Dendritic cell treated with granulocyte-macrophage colony-stimulating factor and Interleukin-4, amounts not matched to agents 40 ng/mL and 50 ng/mL, for 4 days (primary cell): ENCODE measurements around the gene FAM241A.
"Not testable (repeated sequence)": the region's sequence is repeated elsewhere in the genome, so short reads cannot be mapped to it uniquely, and the experiment has no call there.

Source experiments
- H3K27ac Mint-ChIP-seq: one replicate; pipeline ENCODE4 v1.8.0; 2022; ENCODE audit warnings: mild to moderate bottlenecking, mixed read lengths
- H3K27me3 Mint-ChIP-seq: one replicate; pipeline ENCODE4 v1.8.0; 2022; ENCODE audit warnings: mild to moderate bottlenecking, mixed read lengths
- H3K36me3 Mint-ChIP-seq: one replicate; pipeline ENCODE4 v1.8.0; 2022; ENCODE audit warnings: low read depth, mixed read lengths
- H3K4me1 Mint-ChIP-seq: one replicate; pipeline ENCODE4 v1.8.0; 2022; ENCODE audit warnings: low read depth, mixed read lengths
- H3K4me3 Mint-ChIP-seq: one replicate; pipeline ENCODE4 v1.8.0; 2022; ENCODE audit warnings: mild to moderate bottlenecking, moderate library complexity, mixed read lengths
- H3K9me3 Mint-ChIP-seq: one replicate; pipeline ENCODE4 v1.8.0; 2022; ENCODE audit warnings: mixed read lengths
- intact Hi-C: fragments of 100-400 bp; cut with micrococcal nuclease; formaldehyde crosslinking; loops from one replicate; pipeline ENCODE4 v1.15.0; 2022

FAM241A gene

GRCh38 chr4:112190684-112191083, 45.4 kb downstream of the FAM241A start:
- Mint-ChIP-seq H3K36me3 (peaks cover 23% of the 10 kb centered on the region), H3K4me1 (peaks cover 8% of the 10 kb centered on the region), H3K27me3 (no peaks in the 10 kb centered on the region), H3K9me3 (no peaks in the 10 kb centered on the region), H3K27ac (no peak overlapping the region), H3K4me3 (no peak overlapping the region)
- intact Hi-C loops, result no loop called here

DNA sequence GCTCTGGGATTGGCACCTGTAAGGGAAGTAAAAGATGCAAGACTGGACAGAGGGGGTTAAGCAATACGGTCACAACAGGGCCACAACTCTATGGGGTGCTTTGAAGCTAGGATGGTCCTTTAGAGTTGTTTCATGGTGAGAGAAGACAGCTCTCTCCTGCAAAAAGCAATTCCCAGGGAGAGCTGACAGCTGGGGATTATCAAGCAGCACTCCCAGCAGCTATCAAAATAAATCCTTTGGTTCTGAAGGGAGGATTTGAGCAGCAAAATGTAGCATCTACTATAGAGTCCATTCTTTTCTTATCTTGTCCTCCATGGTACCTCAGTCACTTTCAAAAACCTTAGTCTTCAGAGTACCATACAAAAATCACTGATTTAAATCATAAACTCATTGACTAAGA, 51.2 kb downstream of the FAM241A start:
- intact Hi-C loops, result no loop called here
- H3K9me3 Mint-ChIP-seq, result no peaks in the 10 kb centered on the region

GRCh38 chr4:112199041-112199440, 53.8 kb downstream of the FAM241A start:
- Mint-ChIP-seq H3K36me3 (no peaks in the 10 kb centered on the region), H3K27me3 (no peaks in the 10 kb centered on the region), H3K9me3 (no peaks in the 10 kb centered on the region), H3K4me1 (peaks cover 5% of the 10 kb centered on the region), H3K27ac (no peak overlapping the region), H3K4me3 (no peak overlapping the region)
- intact Hi-C loops, result no loop called here

More for the DNA sequence above, 51.2 kb downstream of the FAM241A start:
- Mint-ChIP-seq H3K4me1 (peaks cover 5% of the 10 kb centered on the region), H3K36me3 (no peaks in the 10 kb centered on the region), H3K4me3 (no peak overlapping the region), H3K27me3 (no peaks in the 10 kb centered on the region), H3K27ac (no peak overlapping the region)

DNA sequence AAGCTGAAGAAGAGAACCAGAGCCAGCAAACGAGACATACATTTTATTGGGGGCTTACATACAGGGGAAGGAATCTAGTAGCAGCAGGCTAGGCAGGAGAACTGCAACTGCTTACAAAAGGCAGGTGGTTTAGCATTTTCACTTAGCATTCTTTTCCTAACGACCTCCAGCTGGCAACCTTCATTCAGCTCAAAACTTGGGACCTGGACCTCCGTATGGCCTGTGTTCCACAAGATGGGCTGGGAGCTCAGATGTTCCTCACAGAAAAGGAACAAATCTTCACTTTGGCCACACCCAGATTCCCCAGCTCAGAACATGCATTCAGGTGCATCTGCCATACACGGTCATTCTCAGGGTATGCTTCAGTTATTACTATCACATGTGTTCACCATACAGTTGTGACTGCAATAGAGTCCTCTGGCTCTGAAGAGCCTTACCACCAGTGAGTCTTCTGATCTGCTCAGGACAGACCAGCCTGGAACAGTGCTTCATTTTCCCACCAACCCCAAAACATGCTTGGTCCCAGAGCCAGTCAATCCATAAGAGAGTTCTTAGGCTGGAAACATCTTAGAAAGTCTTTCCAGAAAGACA, 56.8 kb downstream of the FAM241A start:
- Mint-ChIP-seq H3K4me3 (no peak overlapping the region), H3K9me3 (no peaks in the 10 kb centered on the region), H3K27ac (no peak overlapping the region), H3K36me3 (no peaks in the 10 kb centered on the region), H3K27me3 (no peaks in the 10 kb centered on the region), H3K4me1 (peaks cover 9% of the 10 kb centered on the region)
- intact Hi-C loops, result no loop called here

GRCh38 chr4:112203593-112203992, 58.3 kb downstream of the FAM241A start:
- no peaks in the 10 kb centered on the region for H3K27me3 Mint-ChIP-seq
- intact Hi-C loops, result no loop called here
- no peaks in the 10 kb centered on the region for H3K36me3 Mint-ChIP-seq
- H3K4me3 Mint-ChIP-seq, result no peak overlapping the region
- H3K9me3 Mint-ChIP-seq, result no peaks in the 10 kb centered on the region
- no peak overlapping the region for H3K27ac Mint-ChIP-seq
- peaks cover 15% of the 10 kb centered on the region for H3K4me1 Mint-ChIP-seq

DNA sequence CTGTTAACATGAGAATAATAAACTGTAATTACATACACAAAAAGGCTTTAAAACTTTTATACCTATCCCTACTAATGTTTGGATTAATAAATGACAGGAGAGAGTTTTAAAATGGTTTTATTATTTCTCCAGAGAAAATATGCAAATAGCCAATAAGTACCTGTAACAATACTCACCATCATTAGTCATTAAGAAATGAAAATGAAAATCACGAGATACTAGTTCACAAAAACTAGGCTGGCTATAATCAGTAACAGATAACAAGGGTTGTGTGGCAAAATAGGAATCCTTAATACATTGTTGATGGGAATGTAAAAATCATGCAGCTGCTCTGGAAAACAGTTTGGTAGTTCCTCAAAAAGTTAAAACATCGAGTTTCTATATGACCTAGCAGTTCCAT, 61.2 kb downstream of the FAM241A start:
- Mint-ChIP-seq H3K4me1 (peaks cover 9% of the 10 kb centered on the region), H3K9me3 (no peaks in the 10 kb centered on the region), H3K4me3 (no peak overlapping the region), H3K27me3 (no peaks in the 10 kb centered on the region), H3K27ac (no peak overlapping the region), H3K36me3 (no peaks in the 10 kb centered on the region)
- intact Hi-C loops, result no loop called here

- H3K27ac Mint-ChIP-seq, intact Hi-C loops, H3K4me3 Mint-ChIP-seq, H3K9me3 Mint-ChIP-seq, H3K36me3 Mint-ChIP-seq, H3K27me3 Mint-ChIP-seq: not testable (repeated sequence)
- peaks cover 14% of the 10 kb centered on the region for H3K4me1 Mint-ChIP-seq
Observed at GRCh38 chr4:112208137-112209095, 63.2 kb downstream of the FAM241A start.

DNA sequence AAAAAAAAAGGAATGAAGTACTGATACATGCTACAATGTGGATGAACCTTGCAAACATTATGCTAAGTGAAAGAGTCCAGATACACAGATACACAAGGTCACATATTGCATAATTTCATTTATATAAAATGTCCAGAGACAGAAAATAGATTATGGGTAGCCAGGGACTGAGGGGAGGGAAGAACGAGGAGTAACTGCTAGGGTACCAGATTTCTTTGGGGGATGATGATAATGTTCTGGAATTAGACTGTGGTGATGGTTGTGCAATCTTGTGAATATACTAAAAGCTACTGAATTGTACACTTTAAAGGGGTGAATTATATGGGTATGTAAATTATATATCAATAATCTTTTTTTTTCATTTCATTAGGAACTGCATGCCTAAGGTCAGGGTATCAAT, 65.5 kb downstream of the FAM241A start:
- Mint-ChIP-seq H3K4me1 (peaks cover 21% of the 10 kb centered on the region), H3K27me3 (no peaks in the 10 kb centered on the region), H3K4me3 (no peak overlapping the region), H3K27ac (no peak overlapping the region), H3K9me3 (no peaks in the 10 kb centered on the region), H3K36me3 (no peaks in the 10 kb centered on the region)
- intact Hi-C loops, result no loop called here

- Mint-ChIP-seq H3K4me1 (peaks cover 12% of the 10 kb centered on the region), H3K36me3 (no peaks in the 10 kb centered on the region), H3K4me3 (no peak overlapping the region), H3K27me3 (no peaks in the 10 kb centered on the region), H3K27ac (no peak overlapping the region), H3K9me3 (no peaks in the 10 kb centered on the region)
- intact Hi-C loops, result no loop called here
Observed at GRCh38 chr4:112213091-112213490, 67.8 kb downstream of the FAM241A start.

DNA sequence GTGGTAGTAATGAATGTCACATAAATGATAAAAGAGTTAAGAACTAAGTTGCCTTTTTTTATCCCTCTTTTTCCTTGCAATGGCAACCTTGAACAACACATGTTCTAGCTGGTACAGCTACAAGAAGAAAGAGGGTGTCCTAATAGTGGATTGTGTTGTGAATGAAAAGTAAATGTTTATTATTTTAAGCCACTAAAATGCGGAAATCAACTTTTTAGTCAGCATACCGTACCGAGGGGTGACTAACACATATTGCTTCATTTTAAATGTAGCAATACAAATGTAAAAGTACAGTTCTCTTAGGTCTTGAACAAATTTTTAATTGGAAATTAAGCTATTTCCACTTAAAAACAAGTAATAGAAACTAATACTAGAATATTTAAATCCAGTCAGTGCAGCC, 68.6 kb downstream of the FAM241A start:
- Mint-ChIP-seq H3K36me3 (no peaks in the 10 kb centered on the region), H3K4me3 (no peak overlapping the region), H3K4me1 (peaks cover 12% of the 10 kb centered on the region), H3K27ac (no peak overlapping the region), H3K9me3 (no peaks in the 10 kb centered on the region), H3K27me3 (no peaks in the 10 kb centered on the region)
- intact Hi-C loops, result loop anchor here (2.0 kb wide), 1 partner anchor 17 kb away; the partner anchor contains the start of gene AP1AR

DNA sequence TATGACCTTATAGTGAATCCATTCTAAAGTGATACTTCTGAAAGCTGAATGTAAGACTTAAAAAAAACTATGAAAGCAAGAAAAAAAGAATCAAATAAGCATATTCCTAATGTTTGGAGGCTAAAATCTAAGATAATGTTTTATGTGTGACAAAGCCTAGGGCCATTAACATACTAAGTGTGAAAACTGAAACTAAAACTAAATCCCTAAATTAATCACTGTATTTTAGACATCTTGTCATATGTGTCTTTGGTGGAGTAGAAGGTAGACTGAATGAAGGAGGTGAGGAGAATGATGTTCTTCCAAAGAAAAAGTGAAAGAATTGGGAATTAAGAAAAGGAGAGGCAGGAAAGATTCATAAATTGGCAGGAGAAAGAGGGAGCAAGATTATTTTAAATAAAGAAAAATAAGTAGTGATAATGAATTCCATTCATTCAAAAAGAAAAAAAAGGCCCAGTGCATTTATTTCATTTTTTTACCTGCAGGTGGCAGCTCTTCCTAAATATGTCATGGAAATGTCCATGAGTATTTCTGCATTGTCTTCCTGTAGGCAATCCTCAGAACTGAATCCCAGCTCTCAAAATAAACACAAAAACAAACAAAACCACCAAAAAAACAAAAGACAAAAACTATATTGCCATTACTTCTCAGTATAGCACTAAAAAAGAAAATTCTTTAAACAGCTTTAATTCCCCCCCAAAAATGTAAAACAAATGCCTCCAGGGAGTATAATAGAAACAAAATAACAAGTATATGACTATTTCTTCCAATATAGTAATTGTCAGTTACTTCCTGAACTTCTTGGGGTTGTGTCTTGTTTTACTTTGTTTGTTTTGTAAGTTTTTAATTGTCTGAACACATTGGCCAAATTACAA, 69.4 kb downstream of the FAM241A start:
- Mint-ChIP-seq H3K27me3 (no peaks in the 10 kb centered on the region), H3K27ac (no peak overlapping the region), H3K9me3 (no peaks in the 10 kb centered on the region), H3K4me3 (no peak overlapping the region), H3K36me3 (no peaks in the 10 kb centered on the region), H3K4me1 (peaks cover 12% of the 10 kb centered on the region)
- intact Hi-C loops, result loop anchor here (2.0 kb wide), 1 partner anchor 16 kb away; the partner anchor contains the start of gene AP1AR

- Mint-ChIP-seq H3K27me3 (no peaks in the 10 kb centered on the region), H3K36me3 (no peaks in the 10 kb centered on the region), H3K27ac (no peak overlapping the region), H3K9me3 (peaks cover 6% of the 10 kb centered on the region), H3K4me3 (no peak overlapping the region), H3K4me1 (no peaks in the 10 kb centered on the region)
- intact Hi-C loops, result no loop called here
Observed at GRCh38 chr4:112219826-112220366, 74.6 kb downstream of the FAM241A start.

- Mint-ChIP-seq H3K27ac (no peak overlapping the region), H3K4me1 (no peaks in the 10 kb centered on the region), H3K27me3 (no peaks in the 10 kb centered on the region), H3K9me3 (peaks cover 6% of the 10 kb centered on the region), H3K36me3 (no peaks in the 10 kb centered on the region), H3K4me3 (no peak overlapping the region)
- intact Hi-C loops, result no loop called here
Observed at GRCh38 chr4:112222219-112222955, 77.1 kb downstream of the FAM241A start.
